ENCODE results near the gene MRTFB.

DNA sequence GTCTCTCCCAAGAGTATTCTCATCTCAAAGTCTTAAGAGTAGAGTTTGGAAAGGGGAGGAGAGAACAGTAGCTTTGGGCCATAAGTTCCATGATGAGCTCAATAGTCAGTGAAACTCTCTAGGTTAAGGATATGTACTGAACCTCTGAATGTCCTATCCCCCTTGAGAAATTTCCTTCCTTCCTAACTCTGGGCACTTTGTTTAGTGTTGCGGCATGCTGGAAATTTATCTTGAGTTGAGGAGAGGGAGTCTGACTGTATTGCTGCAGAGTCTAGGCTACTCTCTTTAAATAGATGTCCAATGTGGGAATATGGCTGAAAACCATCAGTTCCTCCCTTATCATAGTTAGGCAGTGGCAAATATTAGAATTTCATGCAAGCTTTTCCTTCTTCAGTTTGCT is 16.1 kb downstream of the MRTFB start:
- TF ChIP-seq, protein P1, sequence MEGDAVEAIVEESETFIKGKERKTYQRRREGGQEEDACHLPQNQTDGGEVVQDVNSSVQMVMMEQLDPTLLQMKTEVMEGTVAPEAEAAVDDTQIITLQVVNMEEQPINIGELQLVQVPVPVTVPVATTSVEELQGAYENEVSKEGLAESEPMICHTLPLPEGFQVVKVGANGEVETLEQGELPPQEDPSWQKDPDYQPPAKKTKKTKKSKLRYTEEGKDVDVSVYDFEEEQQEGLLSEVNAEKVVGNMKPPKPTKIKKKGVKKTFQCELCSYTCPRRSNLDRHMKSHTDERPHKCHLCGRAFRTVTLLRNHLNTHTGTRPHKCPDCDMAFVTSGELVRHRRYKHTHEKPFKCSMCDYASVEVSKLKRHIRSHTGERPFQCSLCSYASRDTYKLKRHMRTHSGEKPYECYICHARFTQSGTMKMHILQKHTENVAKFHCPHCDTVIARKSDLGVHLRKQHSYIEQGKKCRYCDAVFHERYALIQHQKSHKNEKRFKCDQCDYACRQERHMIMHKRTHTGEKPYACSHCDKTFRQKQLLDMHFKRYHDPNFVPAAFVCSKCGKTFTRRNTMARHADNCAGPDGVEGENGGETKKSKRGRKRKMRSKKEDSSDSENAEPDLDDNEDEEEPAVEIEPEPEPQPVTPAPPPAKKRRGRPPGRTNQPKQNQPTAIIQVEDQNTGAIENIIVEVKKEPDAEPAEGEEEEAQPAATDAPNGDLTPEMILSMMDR (IDR thresholded peaks at IDR 0.05) = no peak
- TF ChIP-seq POLR2A (IDR thresholded peaks at IDR 0.05) = no peak
